NCI-H1436 treated with DMSO at 0.1 percent for 48 hours (cell line): Measurements from ENCODE around the gene MGARP.
"Not testable (repeated sequence)": the region's sequence is repeated elsewhere in the genome, so short reads cannot be mapped to it uniquely, and the experiment has no call there.

Experiments used
- DNase-seq: peaks from one replicate; lab custom pipeline; 2025; lab: John Stamatoyannopoulos, UW

MGARP gene

DNA sequence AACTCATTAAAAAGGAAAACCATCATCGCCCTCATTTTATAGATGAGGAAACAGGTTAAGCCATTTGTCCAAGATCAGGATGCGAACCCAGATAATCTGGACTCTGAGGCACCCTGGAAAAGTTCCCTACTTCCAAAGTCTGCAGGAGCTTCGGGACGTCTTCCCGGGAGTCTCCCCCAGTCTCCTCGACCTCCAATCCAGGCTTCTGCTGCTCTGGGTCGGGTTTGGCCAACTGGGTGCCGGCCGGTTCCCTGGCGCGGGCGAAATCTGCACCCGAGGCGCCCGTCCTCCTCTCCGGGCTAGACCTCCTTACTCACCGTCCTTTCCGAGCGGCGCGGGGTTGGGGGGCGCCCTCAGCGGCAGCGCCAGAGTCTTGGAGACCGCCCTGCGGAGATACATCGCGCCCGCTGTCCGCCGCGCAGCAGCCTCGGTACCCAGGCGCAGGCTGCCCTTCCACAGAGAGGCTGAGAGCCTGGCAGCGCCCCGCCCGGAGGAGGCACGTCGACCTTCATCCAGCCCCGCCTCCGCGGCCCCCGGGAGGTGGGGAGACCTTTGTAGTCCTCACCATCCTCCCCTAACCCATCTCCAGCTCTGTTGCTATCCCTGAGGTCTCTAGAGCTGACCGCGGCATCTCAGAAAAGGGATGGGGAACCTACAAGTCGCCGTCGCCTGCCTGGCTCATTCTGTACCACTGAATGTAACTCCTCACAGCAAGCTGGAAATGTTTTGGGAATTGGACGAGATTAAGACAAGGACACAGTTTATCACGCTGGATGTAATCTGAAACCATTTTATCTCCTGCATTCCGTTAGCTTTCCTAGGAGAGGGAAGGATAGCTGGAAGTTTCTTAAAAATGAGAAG lies at the start of gene MGARP:
MGARP (minus strand) TSS at position 466 of the 861 bp plus-strand sequence; CDS start at position 399, 67 bp downstream.
- no peak for DNase-seq

DNA sequence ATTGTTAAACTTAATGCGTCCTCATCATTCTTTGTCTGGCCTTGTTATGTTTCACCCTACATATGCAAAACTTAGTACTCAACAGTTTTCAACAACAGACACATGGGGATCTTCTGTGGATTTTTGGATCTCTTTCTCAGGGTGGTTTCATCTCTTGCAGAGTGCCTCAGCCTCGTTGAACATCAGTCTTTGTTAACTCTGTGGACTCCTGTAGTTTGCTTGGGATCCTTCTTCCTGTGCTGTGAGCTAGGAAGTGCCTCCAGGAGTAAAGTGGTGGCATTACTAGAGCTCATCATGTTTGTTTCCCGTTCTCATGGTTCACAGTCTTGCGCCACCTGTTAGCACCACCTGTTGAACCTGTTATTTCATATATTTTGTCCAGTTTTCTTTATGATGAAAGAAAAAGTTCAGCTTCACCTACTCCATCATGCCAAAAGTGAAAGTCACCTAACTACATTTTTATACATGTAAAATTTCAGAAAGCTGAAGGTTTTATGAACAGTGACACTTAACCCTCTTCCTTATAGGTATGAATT lies 49.7 kb upstream of the MGARP start:
- no peak for DNase-seq

DNA sequence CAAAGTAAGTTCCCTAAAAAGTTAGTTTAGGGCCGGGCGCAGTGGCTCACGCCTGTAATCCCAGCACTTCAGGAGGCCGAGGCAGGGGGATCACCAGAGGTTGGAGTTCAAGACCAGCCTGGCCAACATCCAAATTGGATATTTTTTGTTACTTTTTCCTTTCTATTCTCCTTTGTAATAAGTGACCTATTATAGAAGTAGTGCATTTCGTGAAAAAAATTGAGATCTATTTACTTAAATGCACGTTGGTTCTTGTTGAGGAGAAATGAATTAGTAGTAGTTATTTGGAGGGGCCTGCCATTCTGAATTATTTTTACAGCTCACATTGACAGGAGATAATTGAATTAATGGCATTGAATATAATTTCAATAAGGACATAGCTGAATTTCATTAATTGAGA lies 44.6 kb upstream of the MGARP start:
- no peak for DNase-seq

DNA sequence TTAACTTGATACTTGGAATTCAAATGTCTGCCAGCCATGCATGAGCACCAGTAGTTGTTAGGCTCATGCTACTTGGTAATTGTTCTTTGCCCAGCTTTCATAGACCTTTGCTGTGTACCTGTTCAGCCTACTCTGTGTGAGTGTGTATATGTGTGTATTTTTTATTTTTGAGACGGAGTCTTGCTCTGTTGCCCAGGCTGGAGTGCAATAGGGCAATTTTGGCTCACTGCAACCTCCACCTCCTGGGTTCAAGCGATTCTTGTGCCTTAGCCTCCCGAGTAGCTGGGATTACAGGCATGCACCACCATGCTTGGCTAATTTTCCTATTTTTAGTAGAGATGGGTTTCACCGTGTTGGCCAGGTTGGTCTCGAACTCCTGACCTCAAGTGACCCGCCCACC lies 42.5 kb upstream of the MGARP start:
- not testable (repeated sequence) for DNase-seq

DNA sequence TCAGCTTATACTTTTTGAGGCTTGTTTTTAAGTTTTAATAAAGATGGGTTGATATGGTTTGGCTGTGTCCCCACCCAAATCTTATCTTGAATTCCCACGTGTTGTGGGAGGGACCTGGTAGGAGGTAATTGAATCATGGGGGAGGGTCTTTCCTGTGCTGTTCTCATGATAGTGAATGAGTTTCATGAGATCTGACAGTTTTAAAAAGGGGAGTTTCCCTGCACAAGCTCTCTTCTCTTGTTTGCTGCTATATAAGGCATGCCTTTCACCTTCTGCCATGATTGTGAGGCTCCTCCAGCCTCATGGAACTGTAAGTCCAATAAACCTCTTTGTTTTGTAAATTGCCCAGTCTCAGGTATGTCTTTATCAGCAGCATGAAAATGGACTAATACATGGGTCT lies 42.0 kb upstream of the MGARP start:
- DNase-seq = not testable (repeated sequence)

DNA sequence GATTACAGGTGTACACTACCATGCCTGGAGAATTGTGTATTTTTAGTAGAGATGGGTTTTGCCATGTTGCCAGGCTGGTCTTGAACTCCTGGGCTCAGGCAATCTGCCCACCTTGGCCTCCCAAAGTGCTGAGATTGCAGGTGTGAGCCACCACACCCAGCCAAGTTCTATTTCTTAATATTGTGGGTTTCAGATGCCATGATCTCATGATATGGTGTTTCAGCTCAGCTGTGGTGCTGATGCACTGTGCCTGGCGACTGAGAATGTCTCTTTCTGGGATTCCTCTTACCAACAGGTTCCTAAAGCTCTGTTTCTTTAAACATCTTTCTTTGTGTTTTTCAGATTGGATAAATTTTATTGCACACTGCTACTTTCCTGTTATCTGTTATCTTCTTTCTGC lies 39.5 kb upstream of the MGARP start:
- DNase-seq = no peak

DNA sequence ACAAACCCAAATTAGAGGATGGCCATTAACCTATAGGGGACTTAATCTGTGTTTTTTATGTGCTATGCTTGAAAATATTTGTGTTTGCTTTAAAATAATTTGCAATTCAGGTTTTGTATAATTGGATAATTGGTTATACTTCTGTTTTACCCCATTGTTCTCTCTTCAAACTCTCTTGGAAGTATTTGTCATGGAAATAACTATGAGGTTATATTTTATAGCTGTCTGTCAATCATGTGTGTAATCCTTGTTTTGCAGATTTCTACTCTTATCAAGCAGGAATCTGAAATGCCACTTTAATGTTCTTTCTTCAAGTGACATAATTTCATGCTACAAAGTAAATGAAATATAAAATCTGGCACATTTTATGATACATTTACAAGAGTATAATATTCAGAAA lies 37.6 kb upstream of the MGARP start:
- DNase-seq = no peak

DNA sequence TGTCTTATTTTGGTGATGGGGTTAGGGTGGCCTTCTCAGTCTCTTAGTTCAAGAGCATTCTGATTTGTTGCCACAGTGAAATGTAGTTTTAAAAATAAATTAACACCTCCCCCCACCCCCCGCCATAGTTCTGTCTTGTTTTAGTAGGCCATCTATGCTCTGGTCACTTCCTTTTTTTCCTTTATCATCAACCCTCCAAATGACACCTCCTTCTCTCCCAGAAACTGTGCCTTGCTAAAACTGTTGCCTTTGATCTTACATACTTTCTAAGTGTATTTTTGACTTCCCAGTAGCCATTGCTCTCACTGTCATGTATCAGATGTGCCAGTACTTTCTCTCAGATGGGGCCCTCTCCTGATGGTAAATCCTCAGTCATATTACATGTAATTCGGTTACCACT lies 36.7 kb upstream of the MGARP start:
- DNase-seq = no peak

DNA sequence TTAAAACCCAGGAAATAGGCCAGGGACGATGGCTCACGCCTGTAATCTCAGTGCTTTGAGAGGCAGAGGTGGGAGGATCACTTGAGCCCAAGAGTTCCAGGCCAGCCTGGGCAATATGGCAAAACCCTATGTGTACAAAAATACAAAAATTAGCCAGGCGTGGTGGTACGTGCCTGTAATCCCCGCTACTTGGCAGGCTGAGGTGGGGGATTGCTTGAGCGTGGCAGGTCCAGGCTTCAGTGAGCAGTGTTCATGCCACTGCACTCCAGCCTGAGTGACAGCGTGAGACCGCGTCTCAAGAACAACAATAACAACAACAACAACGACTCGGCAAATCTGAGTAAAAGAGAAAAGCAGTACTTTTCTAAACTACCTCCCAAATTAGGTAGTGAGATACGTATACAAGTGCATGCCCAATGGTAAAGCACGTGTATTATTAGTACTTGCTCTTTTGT lies 35.2 kb upstream of the MGARP start:
- DNase-seq = no peak

DNA sequence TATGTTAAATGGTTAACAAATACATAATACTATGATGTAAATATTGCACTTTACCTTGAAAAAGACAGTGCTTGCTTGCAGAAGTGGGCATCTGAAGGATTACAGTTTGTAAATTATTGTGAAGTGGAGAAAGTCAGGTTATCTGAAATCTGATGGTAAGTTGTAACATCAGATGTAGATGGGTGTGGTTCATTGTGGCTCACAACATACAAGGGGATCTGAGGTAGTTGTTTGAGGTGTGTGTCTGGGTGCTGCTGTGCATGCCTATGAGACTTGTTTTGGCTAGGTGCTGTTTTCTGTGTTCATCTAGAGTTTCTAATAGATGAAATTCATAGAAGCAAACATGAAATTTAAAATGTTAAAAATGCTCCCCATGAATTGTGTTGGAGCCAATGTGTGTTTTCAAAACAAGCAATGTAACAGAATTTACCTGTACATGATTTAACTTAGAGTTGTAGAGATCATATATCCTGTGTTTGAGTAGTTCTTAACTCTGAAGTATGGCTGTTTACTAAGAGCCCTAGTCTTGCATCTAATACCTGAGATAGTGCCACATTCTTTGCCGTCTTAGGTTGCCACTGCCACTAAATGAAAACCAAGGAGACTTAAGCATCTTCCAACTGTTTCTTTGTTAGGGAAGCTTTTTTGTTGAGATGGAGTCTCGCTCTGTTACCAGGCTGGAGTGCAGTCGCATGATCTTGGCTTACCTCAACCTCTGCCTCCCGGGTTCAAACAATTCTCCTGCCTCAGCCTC lies 34.2 kb upstream of the MGARP start:
- no peak for DNase-seq

DNA sequence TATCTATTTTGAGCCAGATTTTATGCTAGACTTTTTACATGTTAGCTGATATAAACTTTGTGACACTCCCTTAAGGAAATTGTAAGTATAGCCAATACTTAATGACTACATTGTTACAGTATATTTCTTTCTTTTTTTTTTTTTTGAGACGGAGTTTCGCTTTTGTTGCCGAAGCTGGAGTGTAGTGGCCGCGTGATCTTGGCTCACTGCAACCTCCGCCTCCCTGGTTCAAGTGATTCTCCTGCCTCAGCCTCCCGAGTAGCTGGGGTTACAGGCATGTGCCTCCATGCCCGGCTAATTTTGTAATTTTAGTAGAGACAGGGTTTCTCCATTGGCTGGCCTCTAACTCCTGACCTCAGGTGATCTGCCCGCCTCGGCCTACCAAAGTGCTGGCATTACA lies 33.4 kb upstream of the MGARP start:
- DNase-seq = not testable (repeated sequence)

DNA sequence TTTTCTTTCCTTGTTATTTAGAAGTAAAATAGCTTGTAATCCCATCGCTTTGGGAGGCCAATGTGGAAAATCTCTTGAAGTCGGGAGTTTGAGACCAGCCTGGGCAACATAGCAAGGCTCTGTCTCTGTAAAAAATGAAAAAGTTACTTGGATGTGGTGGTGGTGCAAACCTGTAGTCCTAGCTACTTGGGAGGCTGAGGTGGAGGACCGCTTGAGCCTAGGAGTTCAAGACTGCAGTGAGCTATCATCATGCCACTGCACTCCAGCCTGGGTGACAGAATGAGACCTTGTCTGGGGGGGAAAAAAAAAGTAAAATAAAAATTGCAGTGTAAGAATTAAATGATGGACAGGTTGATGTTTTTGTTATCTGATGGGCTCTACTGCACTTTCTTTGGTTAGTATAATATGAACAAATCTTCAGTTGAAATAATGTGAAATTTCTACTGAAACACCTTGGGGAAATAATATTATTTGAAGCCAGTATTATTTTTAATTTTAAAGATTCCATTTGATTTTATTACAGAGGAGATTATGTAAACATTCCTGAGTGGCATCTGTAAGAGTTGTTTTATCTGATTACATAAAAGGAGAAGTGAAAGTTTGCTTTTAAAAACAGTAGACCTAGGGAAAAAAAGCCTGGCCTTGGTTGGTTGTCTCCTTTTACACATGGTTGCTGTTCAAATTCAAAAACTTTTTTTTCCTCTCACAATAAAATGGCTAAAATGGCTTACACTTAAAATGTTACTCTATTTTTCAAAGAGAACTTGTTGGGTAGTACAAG lies 32.7 kb upstream of the MGARP start:
- DNase-seq = no peak

DNA sequence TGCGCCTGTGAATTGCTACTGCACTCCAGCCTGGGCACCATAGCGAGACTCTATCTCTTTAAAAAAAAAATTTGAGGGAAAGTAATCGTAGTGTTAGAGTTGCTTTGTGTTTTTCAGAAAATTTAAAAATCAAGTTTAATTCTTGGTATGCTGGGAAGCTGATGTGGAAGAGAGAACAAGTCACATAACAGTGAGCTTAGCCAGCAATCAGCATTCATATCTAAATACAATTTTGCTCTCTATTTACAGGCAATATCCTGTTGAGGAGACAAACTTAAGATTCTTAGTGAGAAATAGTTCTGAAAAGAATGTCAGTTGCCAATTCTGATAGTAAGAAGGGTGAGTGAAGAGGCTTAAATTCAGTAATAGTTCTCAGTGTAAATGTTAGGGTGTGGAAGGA lies 31.9 kb upstream of the MGARP start:
- DNase-seq = no peak

DNA sequence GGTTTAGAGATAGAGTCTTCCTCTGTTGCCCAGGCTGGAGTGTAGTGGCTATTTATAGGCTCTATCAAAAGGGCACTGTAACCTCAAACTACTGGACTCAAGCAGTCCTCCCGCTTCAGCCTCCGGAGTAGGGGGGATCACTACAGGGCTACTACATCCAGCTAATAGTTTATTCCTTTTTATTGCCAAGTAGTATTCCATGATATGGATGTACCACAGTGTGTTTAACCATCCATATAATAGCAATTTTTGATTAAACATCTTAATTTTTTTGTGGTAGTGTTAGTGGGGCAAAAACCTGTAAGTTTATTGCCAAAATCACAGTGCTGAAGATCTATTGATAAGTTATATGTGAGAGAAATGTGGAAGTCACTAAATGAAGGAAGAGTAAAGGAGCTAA lies 24.9 kb upstream of the MGARP start:
- DNase-seq = no peak

DNA sequence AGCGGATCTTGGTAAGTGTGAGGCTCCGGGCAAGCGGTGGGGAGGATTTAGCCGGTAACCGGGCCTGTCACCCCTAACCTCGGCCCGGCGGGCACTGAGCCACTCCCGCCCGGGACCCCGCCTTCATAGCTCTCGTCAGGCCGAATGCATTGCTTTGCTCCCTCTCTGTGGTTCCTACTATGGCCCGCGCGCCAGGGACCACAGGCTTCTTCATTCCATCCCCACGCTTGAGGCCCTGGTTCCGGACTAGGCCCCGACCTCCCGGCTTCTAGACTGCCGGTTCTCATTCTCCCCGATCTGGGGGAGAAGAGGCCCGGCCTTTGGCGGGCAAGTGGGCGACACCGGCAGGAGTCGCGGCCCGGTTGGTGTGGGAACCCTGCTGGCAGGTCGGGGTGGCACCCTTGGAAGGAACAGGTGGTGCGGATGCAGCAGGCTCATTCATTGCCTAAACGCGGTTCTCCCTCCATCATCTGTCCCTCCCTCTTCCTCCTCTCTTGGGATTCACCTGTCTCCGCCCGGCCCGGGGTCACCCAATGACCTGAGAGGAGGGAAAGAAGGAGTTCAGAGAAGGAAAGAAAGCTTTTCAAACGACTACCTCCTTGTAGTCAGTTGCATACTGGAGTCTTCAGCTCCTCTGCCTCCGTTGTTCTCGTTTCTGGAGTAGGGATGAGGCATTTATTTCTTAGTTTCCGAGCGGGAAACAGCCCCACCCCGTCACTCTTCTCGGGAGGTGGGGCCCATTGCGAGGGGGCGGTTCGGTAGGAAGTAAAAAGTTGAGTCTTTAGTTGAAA lies 22.0 kb upstream of the MGARP start, which contains the start of gene NDUFC1:
NDUFC1 (minus strand) TSS at position 657 of the 791 bp plus-strand sequence. CDS start 6,679 bp downstream, outside the sequence.
- DNase-seq = peak; percentile 28

DNA sequence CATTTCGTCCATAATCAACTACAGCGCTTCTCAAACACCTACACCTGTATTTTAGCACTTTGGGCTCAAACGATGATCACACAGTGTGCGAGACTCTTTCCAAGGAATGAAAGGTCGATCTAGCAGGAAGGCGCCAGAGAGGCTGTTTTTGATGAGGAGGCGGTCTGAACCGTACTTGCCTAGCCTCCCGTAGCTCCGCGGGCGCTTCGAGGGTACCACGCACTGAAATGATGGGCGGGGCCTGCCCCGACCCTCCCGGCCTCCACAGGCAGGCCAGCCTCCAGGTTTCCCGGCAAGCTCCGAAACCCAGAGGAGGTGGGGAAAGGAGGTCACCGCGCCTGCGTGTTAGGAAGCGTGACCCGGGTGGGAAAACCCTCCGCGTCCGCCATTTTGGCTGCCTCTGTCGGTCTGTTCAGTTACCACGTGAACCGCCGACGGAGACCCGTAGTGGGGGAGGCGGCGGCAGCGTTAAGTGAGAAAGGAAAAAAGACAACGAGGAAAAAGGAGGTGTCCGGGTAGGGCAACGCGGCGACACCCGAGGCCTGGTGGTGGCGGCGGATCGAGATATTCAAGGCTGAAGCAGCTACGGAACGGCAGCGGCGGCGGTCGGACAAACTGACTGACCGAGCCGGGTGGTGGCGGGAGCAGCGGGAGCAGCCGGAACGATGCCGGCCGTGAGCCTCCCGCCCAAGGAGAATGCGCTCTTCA lies 21.2 kb upstream of the MGARP start, which contains the start of gene NAA15:
NAA15 (plus strand) TSS at position 393 of the 708 bp plus-strand sequence; CDS start at position 666, 273 bp downstream.
- DNase-seq = peak; percentile 88

DNA sequence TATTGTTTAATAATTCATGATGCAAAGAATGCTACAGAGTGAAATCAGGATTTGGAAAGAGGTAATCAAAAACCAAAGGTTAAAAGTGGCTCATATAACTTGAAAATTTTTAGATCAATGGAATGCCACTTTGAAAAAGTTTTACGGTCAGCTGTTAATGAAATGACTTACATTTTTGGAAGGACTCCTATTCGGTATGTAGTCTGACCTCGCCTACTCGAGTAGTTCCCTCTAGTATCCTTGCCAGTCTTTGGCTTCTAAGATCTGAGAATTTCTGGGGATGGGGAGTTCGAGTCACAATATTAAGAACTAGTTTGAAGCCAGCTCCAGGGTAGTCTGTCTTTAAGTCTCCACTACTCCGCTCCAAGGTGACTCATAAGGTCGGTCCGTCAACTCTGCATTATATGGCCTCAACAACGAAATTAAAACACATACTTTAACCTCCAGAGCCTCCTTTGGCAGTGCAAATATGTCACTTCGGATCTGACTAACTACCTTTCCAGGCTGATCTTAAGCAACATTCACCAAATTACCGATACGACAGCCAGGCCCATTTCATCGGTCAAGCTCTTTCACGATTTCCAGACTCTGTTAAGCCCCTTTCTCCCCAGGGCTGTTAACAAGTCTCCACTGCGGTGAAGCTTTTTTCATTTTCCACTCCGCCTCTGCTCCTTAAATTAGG lies 20.5 kb upstream of the MGARP start:
- no peak for DNase-seq

DNA sequence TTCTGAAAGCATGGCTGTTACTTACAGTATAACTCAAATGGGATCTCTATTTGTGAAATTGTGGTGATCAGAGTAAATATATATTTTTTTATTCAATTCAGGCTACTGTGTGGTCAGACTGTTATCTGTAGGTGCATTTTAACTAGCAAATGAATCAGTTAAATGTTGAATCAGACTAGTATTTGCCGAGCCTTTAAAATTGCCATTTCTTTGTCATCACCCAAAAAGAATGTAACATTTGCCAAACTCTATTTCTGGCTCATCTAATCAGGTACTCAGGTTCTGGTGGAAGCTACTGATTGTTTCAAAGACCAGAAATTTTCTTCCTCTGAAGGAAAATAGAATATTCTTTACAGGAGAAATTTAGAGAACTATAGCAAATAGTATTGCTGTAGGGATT lies 19.5 kb upstream of the MGARP start:
- DNase-seq = no peak

DNA sequence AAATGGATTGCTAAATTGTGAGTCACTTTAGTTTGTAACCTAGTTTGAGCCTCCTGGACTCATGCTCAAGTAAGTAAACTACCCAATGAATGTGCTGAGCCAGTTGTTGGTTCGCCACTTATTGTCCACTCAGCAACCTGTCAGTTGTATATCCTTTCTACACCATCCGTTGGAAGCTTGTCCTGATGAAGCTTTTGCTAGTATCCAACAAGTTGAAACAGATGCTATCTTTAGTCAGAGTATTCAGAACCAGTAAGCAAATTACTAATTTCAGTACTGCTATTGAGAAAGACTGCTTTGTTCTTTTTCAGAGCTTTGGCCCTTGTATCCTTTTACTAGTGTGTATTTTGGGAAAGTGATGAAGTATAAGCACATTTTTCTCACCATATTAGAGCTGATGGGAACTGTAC lies 17.0 kb upstream of the MGARP start:
- DNase-seq = no peak

DNA sequence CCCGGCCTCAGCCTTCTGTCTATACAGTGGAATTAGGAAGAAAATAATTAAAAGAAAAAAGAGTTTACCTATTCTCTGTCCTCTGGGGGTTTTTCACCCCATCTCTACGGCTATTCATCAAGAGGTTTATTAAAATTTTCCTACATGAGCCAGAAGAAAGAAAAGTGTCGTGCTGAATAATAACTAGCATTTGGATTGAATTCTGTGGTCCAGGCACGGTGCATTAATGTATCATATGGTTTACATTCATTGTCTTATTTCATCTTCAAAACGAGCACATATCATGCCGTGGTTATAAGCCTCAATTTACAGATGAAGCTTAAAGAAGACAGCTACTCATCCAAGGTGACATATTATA lies 15.9 kb upstream of the MGARP start:
- no peak for DNase-seq
